Neural cell (in vitro differentiated cells): ENCODE data around the gene GRK4. TPM values are rescaled to one million over a fixed set of nuclear protein-coding genes. Genes with fewer than 3 reads are reported as not detected.

Experiments used
- H2AFZ ChIP-seq: fragments of 200-600, 300-800 bp; sonication (generic), shearing (Covaris generic); 2 replicates; pipeline ENCODE4 v1.6.0; 2014; ENCODE audit warnings: low read depth, mild to moderate bottlenecking, antibody characterized with exemption, low read length, moderate library complexity
- H3F3A ChIP-seq: fragments of 200-600 bp; shearing (Covaris generic); 2 replicates; pipeline ENCODE4 v1.6.1; 2016; ENCODE audit warnings: mild to moderate bottlenecking, moderate library complexity, mixed read lengths, antibody characterized with exemption, low read length; ENCODE audit not compliant: insufficient read depth, poor library complexity, severe bottlenecking
- H3K27ac ChIP-seq: fragments of 200-600, 300-800 bp; sonication (generic), shearing (Covaris generic); 2 replicates; pipeline ENCODE4 v1.5.1; 2014; ENCODE audit warnings: mild to moderate bottlenecking, low read length, moderate library complexity
- H3K27me3 ChIP-seq: fragments of 300-800, 200-600 bp; sonication (generic), shearing (Covaris generic); 2 replicates; pipeline ENCODE4 v1.6.0; 2014; ENCODE audit warnings: mild to moderate bottlenecking, low read depth, low read length, moderate library complexity; ENCODE audit not compliant: insufficient read depth
- H3K36me3 ChIP-seq: fragments of 300-800, 200-600 bp; sonication (generic), shearing (Covaris generic); 2 replicates; pipeline ENCODE4 v1.5.1; 2014; ENCODE audit warnings: mild to moderate bottlenecking, antibody characterized with exemption, low read length, moderate library complexity; ENCODE audit not compliant: insufficient read depth
- H3K4me2 ChIP-seq: fragments of 300-800, 200-600 bp; sonication (generic), shearing (Covaris generic); 2 replicates; pipeline ENCODE4 v1.6.0; 2014; ENCODE audit warnings: mild to moderate bottlenecking, low read length
- H3K4me3 ChIP-seq: fragments of 300-800, 200-600 bp; sonication (generic), shearing (Covaris generic); 2 replicates; pipeline ENCODE4 v1.5.1; 2014; ENCODE audit warnings: mild to moderate bottlenecking, low read length, moderate library complexity
- H3K79me2 ChIP-seq: fragments of 200-600 bp; shearing (Covaris generic); replicated peaks from 2 replicates; pipeline ENCODE4 v1.6.0; 2014; ENCODE audit warnings: mild to moderate bottlenecking, low read length, moderate library complexity; ENCODE audit not compliant: insufficient read depth
- H3K9ac ChIP-seq: fragments of 300-800, 200-600 bp; sonication (generic), shearing (Covaris generic); 2 replicates; pipeline ENCODE4 v1.6.1; 2016; ENCODE audit warnings: mild to moderate bottlenecking, low read length, mixed read lengths
- H3K9me2 ChIP-seq: fragments of 200-600 bp; shearing (Covaris generic); 2 replicates; pipeline ENCODE4 v1.6.1; 2016; ENCODE audit warnings: mild to moderate bottlenecking, low read length, mixed read lengths; ENCODE audit not compliant: insufficient read depth
- H3K9me3 ChIP-seq: fragments of 200-600, 300-800 bp; sonication (generic), shearing (Covaris generic); 2 replicates; pipeline ENCODE4 v1.6.1; 2016; ENCODE audit warnings: mild to moderate bottlenecking, mixed run types, low read length, moderate library complexity, mixed read lengths
- H4K20me1 ChIP-seq: fragments of 200-600 bp; shearing (Covaris generic); 2 replicates; pipeline ENCODE4 v1.6.1; 2016; ENCODE audit warnings: mild to moderate bottlenecking, mixed run types; ENCODE audit not compliant: insufficient read depth
- EP300 ChIP-seq: fragments of 450-650 bp; conservative IDR thresholded peaks from 2 replicates; pipeline ENCODE4 v1.6.1; 2014; ENCODE audit warnings: antibody characterized with exemption, mild to moderate bottlenecking, moderate library complexity; ENCODE audit not compliant: poor library complexity, severe bottlenecking
- EZH2 ChIP-seq: fragments of 200-600, 300-800 bp; shearing (Covaris generic), sonication (generic); IDR thresholded peaks from 2 replicates; pipeline ENCODE4 v1.6.1; 2014; ENCODE audit warnings: antibody characterized with exemption, low read length, borderline replicate concordance, mild to moderate bottlenecking; ENCODE audit not compliant: insufficient read depth, poor library complexity, severe bottlenecking
- POLR2AphosphoS5 ChIP-seq: IDR thresholded peaks from 2 replicates; pipeline ENCODE4 v1.6.1; 2012
- RAD21 ChIP-seq: fragments of 450-650 bp; conservative IDR thresholded peaks from 2 replicates; pipeline ENCODE4 v1.6.1; 2014; ENCODE audit warnings: antibody characterized with exemption, mild to moderate bottlenecking, moderate library complexity
- SMC3 ChIP-seq: fragments of 450-650 bp; conservative IDR thresholded peaks from 2 replicates; pipeline ENCODE4 v1.6.1; 2014; ENCODE audit warnings: antibody characterized with exemption, mild to moderate bottlenecking, moderate library complexity; ENCODE audit not compliant: poor library complexity
- TAF1 ChIP-seq: IDR thresholded peaks from 2 replicates; pipeline ENCODE4 v1.6.1; 2012; ENCODE audit warnings: low read depth
- polyA plus RNA-seq: library from polyadenylated mRNA; depleted of rRNA; stranded (reverse); fragments of >200 nt; gene quantifications from 2 replicates; pipeline ENCODE4 v1.2.3, GENCODE V29; 2014
- TF ChIP-seq, protein P1 (sequence below): fragments of 450-650 bp; IDR thresholded peaks from 2 replicates; pipeline ENCODE4 v1.5.1; 2014; ENCODE audit warnings: antibody characterized with exemption, mild to moderate bottlenecking, moderate library complexity; ENCODE audit not compliant: poor library complexity, severe bottlenecking

Gene GRK4
- polyA plus RNA-seq, 1 donor from 2014 or later, result 17.4 TPM

DNA sequence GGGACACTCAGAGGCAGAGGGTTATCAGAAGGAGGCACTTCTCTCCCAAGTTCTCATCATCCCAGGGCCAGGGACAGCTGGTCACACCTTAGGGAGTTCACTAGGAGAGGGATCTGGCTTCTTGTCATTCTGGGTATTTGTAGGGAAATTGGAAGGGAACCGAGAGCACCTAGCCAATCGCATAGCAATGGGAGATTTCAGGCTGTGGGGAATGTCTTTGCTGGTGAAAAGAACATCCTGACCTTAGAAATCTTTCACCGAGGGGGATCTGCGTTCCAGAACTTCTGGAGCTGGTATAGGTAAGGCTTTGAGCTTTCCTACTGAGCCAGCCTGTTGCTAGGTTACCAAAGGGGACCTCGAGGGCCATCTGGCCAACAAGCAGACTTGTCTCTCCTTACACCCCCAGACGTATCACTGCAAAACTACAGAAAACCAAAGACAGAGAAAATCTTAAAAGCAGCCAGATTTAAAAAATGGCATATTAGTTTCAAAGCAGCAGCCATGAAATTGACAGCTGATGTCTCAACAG lies 104.2 kb downstream of the GRK4 start:
- Histone ChIP-seq H3K9me3 (no peaks in the 10 kb centered on the region), H3K27me3 (no peaks in the 10 kb centered on the region), H3K79me2 (no peaks in the 10 kb centered on the region), H3K9ac (no peak overlapping the region), H4K20me1 (no peaks in the 10 kb centered on the region), H3K4me3 (no peak overlapping the region), H3K27ac (no peak overlapping the region), H3K9me2 (no peaks in the 10 kb centered on the region), H3F3A (no peaks in the 10 kb centered on the region), H3K4me2 (no peak overlapping the region), H2AFZ (no peak overlapping the region), H3K36me3 (no peaks in the 10 kb centered on the region)
- TF ChIP-seq POLR2AphosphoS5, result no peak
- no peak for TF ChIP-seq SMC3

DNA sequence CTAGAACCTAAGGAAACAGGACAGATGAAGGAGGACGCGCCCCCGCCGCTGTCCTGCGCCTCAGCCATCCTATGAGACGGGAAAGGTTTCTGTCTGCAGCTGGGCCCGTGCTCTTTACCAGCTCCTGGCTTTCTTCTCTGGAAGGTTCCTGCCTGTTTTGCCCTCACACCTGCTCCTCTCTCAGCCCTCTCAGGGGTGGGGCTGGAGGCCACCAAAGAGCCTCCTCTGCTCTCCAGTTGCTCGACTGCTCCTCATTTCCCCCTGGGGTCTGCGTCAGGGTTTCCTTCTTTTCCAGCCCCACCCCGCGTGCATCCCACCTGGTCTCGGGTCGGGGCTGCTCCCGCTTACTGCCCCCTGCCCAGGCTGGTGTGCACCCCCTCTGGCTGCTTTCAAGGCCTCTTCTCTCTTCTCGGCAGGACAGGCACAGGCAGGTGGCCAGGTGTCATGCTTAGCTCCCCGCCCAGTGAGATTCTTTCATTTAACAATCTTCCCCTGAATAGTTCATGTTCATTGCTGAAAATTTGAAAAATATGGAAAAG lies 106.4 kb downstream of the GRK4 start:
- Histone ChIP-seq H3K27me3 (no peaks in the 10 kb centered on the region), H3K36me3 (no peaks in the 10 kb centered on the region), H3K4me3 (no peak overlapping the region), H2AFZ (no peak overlapping the region), H3K27ac (no peak overlapping the region), H3K9me3 (no peaks in the 10 kb centered on the region), H3F3A (no peaks in the 10 kb centered on the region), H3K9me2 (no peaks in the 10 kb centered on the region), H4K20me1 (no peaks in the 10 kb centered on the region), H3K79me2 (no peaks in the 10 kb centered on the region), H3K4me2 (no peak overlapping the region), H3K9ac (no peak overlapping the region)
- TF ChIP-seq TAF1, result no peak
- TF ChIP-seq, protein P1, sequence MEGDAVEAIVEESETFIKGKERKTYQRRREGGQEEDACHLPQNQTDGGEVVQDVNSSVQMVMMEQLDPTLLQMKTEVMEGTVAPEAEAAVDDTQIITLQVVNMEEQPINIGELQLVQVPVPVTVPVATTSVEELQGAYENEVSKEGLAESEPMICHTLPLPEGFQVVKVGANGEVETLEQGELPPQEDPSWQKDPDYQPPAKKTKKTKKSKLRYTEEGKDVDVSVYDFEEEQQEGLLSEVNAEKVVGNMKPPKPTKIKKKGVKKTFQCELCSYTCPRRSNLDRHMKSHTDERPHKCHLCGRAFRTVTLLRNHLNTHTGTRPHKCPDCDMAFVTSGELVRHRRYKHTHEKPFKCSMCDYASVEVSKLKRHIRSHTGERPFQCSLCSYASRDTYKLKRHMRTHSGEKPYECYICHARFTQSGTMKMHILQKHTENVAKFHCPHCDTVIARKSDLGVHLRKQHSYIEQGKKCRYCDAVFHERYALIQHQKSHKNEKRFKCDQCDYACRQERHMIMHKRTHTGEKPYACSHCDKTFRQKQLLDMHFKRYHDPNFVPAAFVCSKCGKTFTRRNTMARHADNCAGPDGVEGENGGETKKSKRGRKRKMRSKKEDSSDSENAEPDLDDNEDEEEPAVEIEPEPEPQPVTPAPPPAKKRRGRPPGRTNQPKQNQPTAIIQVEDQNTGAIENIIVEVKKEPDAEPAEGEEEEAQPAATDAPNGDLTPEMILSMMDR, result no peak
- no peak for TF ChIP-seq RAD21
- no peak for TF ChIP-seq EZH2

DNA sequence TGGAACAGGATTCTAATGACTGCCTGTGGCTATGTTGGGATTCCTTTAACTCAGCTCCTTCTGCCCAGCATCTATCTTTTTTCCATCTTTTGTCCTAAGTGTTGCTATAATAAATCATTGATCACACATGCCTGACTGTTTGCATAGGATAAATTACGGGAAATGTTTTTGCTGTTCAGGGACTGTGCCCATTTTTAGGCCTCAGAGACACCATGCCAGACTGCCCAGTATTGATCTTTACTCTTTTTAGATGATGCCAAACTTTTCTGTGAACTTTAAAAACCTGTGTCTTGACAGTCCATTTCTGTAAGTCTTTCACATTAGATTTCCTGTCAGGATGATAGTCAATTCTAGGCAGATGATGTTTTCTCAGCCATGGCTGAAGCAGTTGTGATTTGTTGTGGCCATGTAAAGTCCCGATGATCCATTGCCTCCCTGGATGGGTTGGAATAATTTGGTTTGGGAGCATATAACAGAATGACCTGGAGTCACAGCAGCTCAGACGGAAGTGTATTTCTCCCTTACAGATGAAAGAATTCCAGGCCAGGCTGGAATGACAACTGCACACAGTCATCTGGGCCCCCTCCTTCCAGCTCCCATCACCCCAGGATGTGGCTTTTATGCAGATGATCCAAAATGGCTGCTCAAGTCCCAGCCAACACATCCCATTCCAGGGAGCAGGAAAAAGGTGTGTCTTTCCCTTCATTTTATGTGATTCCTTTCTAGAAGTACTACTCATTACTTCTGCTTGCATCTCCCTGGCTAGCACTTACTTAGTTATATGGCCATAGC lies 107.5 kb downstream of the GRK4 start:
- no peaks in the 10 kb centered on the region for H4K20me1 ChIP-seq
- no peaks in the 10 kb centered on the region for H3K9me2 ChIP-seq
- no peak overlapping the region for H3K9ac ChIP-seq
- no peak overlapping the region for H2AFZ ChIP-seq
- no peaks in the 10 kb centered on the region for H3K27me3 ChIP-seq
- H3K4me2 ChIP-seq, result no peak overlapping the region
- H3K27ac ChIP-seq, result no peak overlapping the region
- peaks cover 4% of the 10 kb centered on the region for H3F3A ChIP-seq
- no peaks in the 10 kb centered on the region for H3K36me3 ChIP-seq
- no peaks in the 10 kb centered on the region for H3K9me3 ChIP-seq
- no peak overlapping the region for H3K4me3 ChIP-seq
- H3K79me2 ChIP-seq, result peaks cover 4% of the 10 kb centered on the region
- TF ChIP-seq POLR2AphosphoS5, result no peak
- no peak for TF ChIP-seq EP300

DNA sequence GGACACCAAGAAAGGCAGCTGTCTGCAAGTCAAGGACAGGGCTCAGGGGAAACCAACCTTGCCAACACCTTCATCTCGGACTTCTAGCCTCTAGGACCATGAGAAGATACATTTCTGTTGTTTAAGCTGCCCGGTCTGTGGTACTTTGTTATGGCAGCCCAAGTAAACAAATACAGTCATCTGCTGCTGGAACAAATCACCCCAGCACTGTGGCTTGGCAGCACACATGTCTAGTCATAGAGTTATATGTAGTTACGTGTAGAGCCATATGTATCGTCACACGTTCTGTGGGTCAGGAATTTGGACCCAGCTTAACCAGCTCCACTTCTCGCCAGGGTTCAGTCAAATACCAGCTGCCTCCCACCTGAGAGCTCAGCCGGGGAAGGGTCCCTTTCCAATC lies 108.4 kb downstream of the GRK4 start:
- TF ChIP-seq TAF1, result no peak
- no peak for TF ChIP-seq SMC3
- TF ChIP-seq EZH2, result no peak
- Histone ChIP-seq H3K27me3 (no peaks in the 10 kb centered on the region), H4K20me1 (no peaks in the 10 kb centered on the region), H2AFZ (no peak overlapping the region), H3K9me3 (no peaks in the 10 kb centered on the region), H3K9me2 (no peaks in the 10 kb centered on the region), H3K9ac (no peak overlapping the region), H3K79me2 (peaks cover 13% of the 10 kb centered on the region), H3F3A (peaks cover 4% of the 10 kb centered on the region), H3K4me3 (no peak overlapping the region), H3K36me3 (no peaks in the 10 kb centered on the region), H3K27ac (no peak overlapping the region), H3K4me2 (no peak overlapping the region)
